Large intestine (tissue), 3 donors: ENCODE measurements around the gene CELF5. TPM values are rescaled to one million over a fixed set of nuclear protein-coding genes. Genes with fewer than 3 reads are reported as not detected.

Experiments
- DNase-seq, 2 donors: peaks; one replicate each; pipeline versions ENCODE4 v3.0.0 to v3.0.0-alpha.2; 2013
- H3K27ac ChIP-seq: one replicate; pipeline ENCODE4 v1.5.1; 2013; ENCODE audit warnings: low read length
- H3K27me3 ChIP-seq: 2 replicates; pipeline ENCODE4 v1.6.1; 2013; ENCODE audit warnings: low read length; ENCODE audit not compliant: control insufficient read depth, insufficient read depth
- H3K36me3 ChIP-seq: 2 replicates; pipeline ENCODE4 v1.6.1; 2013; ENCODE audit warnings: low read length; ENCODE audit not compliant: control insufficient read depth, insufficient read depth
- H3K4me1 ChIP-seq: one replicate; pipeline ENCODE4 v1.6.1; 2013; ENCODE audit warnings: low read length; ENCODE audit not compliant: control insufficient read depth, insufficient read depth
- H3K4me3 ChIP-seq: one replicate; pipeline ENCODE4 v1.5.1; 2013; ENCODE audit warnings: low read length
- H3K9me3 ChIP-seq: one replicate; pipeline ENCODE4 v1.6.1; 2013; ENCODE audit warnings: mild to moderate bottlenecking, low read depth, low read length, moderate library complexity; ENCODE audit not compliant: control insufficient read depth
- WGBS: methylation state at CpG from one replicate; pipeline ENCODE4 v1.1.5; 2013; ENCODE audit warnings: low lambda C conversion rate; ENCODE audit not compliant: insufficient coverage; 5-methylcytosine and 5-hydroxymethylcytosine counted together
- polyA plus RNA-seq: library from polyadenylated mRNA; unstranded; fragments of 120-200 nt; gene quantifications from one replicate; pipeline ENCODE4 v1.2.1, GENCODE V29; 2013

The CELF5 gene
- polyA plus RNA-seq, 1 donor = 3.1 TPM

GRCh38 chr19:3248728-3249326 lies 24.4 kb downstream of the CELF5 start:
- 70% methylated on average over 4 of the region's 14 CpGs for WGBS
- Histone ChIP-seq H3K36me3 (no peaks in the 10 kb centered on the region), H3K4me1 (no peaks in the 10 kb centered on the region), H3K4me3 (no peak overlapping the region), H3K9me3 (peaks cover 6% of the 10 kb centered on the region), H3K27ac (no peak overlapping the region), H3K27me3 (no peaks in the 10 kb centered on the region)
- DNase-seq = no peak

- no peak overlapping the region for H3K4me3 ChIP-seq
- no peaks in the 10 kb centered on the region for H3K27me3 ChIP-seq
Observed at GRCh38 chr19:3249408-3249807, 24.9 kb downstream of the CELF5 start.

DNA sequence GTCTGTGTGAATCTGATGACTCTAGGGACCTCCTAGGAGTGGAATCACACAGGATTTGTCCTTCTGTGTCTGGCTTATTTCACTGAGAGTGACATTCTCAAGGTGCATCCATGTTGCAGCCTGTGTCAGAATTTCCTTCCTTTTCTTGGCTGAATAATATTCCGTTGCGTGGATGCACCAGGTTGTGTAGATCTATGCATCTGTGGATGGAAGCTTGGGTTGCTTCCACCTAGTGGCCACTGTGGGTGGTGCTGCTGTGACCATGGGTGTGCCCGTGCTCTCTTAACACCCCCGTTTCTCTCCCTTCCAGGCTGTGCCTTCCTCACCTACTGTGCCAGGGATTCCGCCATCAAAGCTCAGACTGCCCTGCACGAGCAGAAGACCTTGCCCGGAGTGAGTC lies 26.2 kb downstream of the CELF5 start:
- H3K4me1 ChIP-seq = no peaks in the 10 kb centered on the region
- H3K27ac ChIP-seq = no peak overlapping the region
- H3K4me3 ChIP-seq = no peak overlapping the region
- DNase-seq = no peak
- H3K27me3 ChIP-seq = no peaks in the 10 kb centered on the region
- no peaks in the 10 kb centered on the region for H3K36me3 ChIP-seq
- H3K9me3 ChIP-seq = peaks cover 3% of the 10 kb centered on the region
- WGBS = no CpG with 5 or more reads among the region's 7 CpGs

More at GRCh38 chr19:3249408-3249807, 24.9 kb downstream of the CELF5 start:
- Histone ChIP-seq H3K9me3 (peaks cover 6% of the 10 kb centered on the region), H3K27ac (no peak overlapping the region), H3K4me1 (no peaks in the 10 kb centered on the region), H3K36me3 (no peaks in the 10 kb centered on the region)
- no peak for DNase-seq
- WGBS = no CpG with 5 or more reads among the region's 10 CpGs

GRCh38 chr19:3251229-3251628 lies 26.8 kb downstream of the CELF5 start:
- H3K36me3 ChIP-seq = no peaks in the 10 kb centered on the region
- no peak for DNase-seq
- H3K27me3 ChIP-seq = no peaks in the 10 kb centered on the region
- no peak overlapping the region for H3K27ac ChIP-seq
- no peak overlapping the region for H3K4me3 ChIP-seq
- no peaks in the 10 kb centered on the region for H3K4me1 ChIP-seq
- peaks cover 3% of the 10 kb centered on the region for H3K9me3 ChIP-seq
- no CpG with 5 or more reads among the region's 8 CpGs for WGBS

- Histone ChIP-seq H3K36me3 (no peaks in the 10 kb centered on the region), H3K9me3 (peaks cover 3% of the 10 kb centered on the region), H3K4me3 (no peak overlapping the region), H3K27ac (no peak overlapping the region), H3K4me1 (no peaks in the 10 kb centered on the region), H3K27me3 (no peaks in the 10 kb centered on the region)
- 100% methylated on average over 1 of the region's 2 CpGs for WGBS
- no peak for DNase-seq
Observed at GRCh38 chr19:3252650-3253049, 28.2 kb downstream of the CELF5 start.

DNA sequence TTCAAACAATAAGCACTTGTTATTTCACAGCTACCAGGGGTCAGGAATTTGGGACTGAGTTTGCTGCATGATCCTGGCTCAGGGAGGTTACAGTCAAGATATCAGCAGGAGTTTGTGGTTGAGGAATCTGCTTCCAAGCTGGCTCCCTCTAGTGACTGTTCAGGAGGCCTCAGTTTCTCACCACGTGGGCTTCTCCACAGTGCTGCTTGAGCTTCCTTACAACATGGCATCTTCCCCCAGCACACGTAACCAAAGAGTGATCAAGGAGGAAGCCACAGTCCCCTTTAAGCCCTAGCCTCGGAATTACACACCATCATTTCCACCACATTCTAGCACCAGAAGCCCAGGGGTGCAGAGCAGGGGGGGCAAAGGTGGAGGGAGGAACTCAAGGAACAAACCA lies 28.8 kb downstream of the CELF5 start:
- no peaks in the 10 kb centered on the region for H3K27me3 ChIP-seq
- H3K4me3 ChIP-seq = no peak overlapping the region
- H3K36me3 ChIP-seq = no peaks in the 10 kb centered on the region
- no peak for DNase-seq
- no peak overlapping the region for H3K27ac ChIP-seq
- H3K4me1 ChIP-seq = no peaks in the 10 kb centered on the region
- H3K9me3 ChIP-seq = peaks cover 3% of the 10 kb centered on the region
- WGBS = no CpG with 5 or more reads among the region's 3 CpGs

DNA sequence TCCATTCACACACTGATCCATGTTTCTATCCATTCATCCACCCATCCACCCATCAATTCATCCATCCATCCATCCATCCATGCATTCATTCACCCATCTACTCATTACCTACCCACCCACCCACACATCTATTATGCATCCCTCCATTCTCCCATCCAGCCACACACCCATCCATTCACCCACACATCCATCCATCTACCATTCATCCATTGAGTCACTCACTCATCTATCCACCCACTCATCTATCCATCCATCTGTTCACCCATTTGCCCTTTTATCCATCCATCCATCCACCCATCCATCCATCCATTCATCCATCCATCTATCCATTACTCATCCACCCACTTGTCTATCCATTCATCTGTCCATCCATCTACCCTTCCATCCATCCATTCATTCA lies 30.1 kb downstream of the CELF5 start:
- Histone ChIP-seq H3K4me1 (no peaks in the 10 kb centered on the region), H3K9me3 (peaks cover 2% of the 10 kb centered on the region), H3K36me3 (no peaks in the 10 kb centered on the region), H3K27me3 (no peaks in the 10 kb centered on the region), H3K4me3 (no peak overlapping the region), H3K27ac (no peak overlapping the region)
- no peak for DNase-seq

DNA sequence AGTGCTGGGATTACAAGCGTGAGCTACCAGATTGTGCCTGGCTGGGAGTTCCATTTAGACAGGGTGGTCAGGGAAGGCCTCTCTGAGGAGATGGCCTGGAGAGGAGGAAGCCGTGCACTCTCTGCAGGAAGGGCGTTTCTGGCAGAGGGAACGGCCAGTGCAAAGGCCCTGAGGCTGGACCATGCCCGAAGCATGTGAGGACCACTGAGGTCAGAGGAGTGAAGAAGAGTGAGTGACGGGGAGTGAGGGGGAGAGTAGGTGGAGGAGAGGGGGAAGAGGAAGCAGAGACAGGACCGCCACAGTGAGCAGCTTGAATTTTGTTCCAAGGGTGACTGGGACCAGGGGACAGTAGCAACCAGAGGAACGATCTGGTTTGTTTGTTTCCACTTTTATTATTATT lies 32.6 kb downstream of the CELF5 start:
- Histone ChIP-seq H3K4me3 (no peak overlapping the region), H3K36me3 (no peaks in the 10 kb centered on the region), H3K27ac (no peak overlapping the region), H3K27me3 (no peaks in the 10 kb centered on the region), H3K4me1 (no peaks in the 10 kb centered on the region), H3K9me3 (no peaks in the 10 kb centered on the region)
- WGBS = no CpG with 5 or more reads among the region's 8 CpGs
- DNase-seq = no peak

- H3K4me1 ChIP-seq = no peaks in the 10 kb centered on the region
- no peaks in the 10 kb centered on the region for H3K27me3 ChIP-seq
- no CpG with 5 or more reads among the region's 7 CpGs for WGBS
- no peaks in the 10 kb centered on the region for H3K9me3 ChIP-seq
- H3K4me3 ChIP-seq = no peak overlapping the region
- no peak for DNase-seq
- no peaks in the 10 kb centered on the region for H3K36me3 ChIP-seq
- no peak overlapping the region for H3K27ac ChIP-seq
Observed at GRCh38 chr19:3262362-3262761, 37.9 kb downstream of the CELF5 start.

- 90% methylated on average over 5 of the region's 9 CpGs for WGBS
- no peaks in the 10 kb centered on the region for H3K9me3 ChIP-seq
- H3K27me3 ChIP-seq = peaks cover 2% of the 10 kb centered on the region
- no peaks in the 10 kb centered on the region for H3K4me1 ChIP-seq
- H3K4me3 ChIP-seq = no peak overlapping the region
- DNase-seq = no peak
- no peak overlapping the region for H3K27ac ChIP-seq
- no peaks in the 10 kb centered on the region for H3K36me3 ChIP-seq
Observed at GRCh38 chr19:3263866-3264265, 39.4 kb downstream of the CELF5 start.

DNA sequence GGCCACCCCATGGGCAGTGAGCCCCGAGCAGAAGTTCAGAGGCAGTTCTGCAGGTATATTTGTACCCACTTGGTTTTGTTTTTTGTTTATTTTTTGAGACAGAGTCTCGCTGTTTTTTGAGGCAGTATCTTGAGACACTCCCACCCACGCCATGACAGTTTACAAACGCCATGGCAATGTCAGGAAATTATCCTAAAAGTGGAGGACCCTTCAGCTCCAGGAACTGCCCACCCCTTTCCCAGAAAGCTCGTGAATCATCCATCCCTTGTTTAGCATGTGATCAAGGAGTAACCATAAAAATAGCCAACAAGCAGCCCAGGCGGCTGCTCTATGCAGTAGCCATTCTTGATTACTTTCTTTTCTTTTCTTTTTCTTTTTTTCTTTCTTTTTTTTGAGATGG lies 41.0 kb downstream of the CELF5 start:
- 90% methylated on average over 2 of the region's 6 CpGs for WGBS
- DNase-seq = no peak
- Histone ChIP-seq H3K27ac (no peak overlapping the region), H3K4me1 (no peaks in the 10 kb centered on the region), H3K27me3 (peaks cover 14% of the 10 kb centered on the region), H3K9me3 (no peaks in the 10 kb centered on the region), H3K4me3 (no peak overlapping the region), H3K36me3 (no peaks in the 10 kb centered on the region)
